ENCODE data around the gene C4orf17. TPM values are rescaled to one million over a fixed set of nuclear protein-coding genes. Genes with fewer than 3 reads are reported as not detected.

Gene C4orf17
- total RNA-seq (2022; extraction: Qiagen RNA extraction; ENCODE audit: low read depth) = not detected in 5 replicates

DNA sequence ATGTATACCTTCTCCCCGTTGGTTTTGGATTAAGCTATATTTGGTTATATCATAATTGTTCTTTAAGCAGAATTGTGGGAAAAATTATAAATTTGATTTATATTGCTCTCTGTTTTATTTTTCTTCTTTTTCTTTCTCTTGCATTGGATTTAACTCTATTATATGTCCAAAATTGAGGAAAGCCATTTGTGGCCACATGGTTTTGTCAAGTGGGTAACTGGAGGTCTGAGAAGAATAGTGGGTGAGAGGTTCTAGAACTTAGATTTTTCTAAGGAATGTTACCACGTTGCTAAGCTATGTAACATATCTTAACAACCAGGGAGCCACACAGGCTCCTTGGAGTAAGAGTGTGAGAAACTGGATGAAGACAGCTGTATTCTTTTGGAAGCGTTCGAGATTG lies at the start of gene C4orf17:
Gene C4orf17, plus strand, starts transcription at position 301 of the 400 bp plus-strand sequence. CDS start 2,061 bp downstream, outside the sequence.

DNA sequence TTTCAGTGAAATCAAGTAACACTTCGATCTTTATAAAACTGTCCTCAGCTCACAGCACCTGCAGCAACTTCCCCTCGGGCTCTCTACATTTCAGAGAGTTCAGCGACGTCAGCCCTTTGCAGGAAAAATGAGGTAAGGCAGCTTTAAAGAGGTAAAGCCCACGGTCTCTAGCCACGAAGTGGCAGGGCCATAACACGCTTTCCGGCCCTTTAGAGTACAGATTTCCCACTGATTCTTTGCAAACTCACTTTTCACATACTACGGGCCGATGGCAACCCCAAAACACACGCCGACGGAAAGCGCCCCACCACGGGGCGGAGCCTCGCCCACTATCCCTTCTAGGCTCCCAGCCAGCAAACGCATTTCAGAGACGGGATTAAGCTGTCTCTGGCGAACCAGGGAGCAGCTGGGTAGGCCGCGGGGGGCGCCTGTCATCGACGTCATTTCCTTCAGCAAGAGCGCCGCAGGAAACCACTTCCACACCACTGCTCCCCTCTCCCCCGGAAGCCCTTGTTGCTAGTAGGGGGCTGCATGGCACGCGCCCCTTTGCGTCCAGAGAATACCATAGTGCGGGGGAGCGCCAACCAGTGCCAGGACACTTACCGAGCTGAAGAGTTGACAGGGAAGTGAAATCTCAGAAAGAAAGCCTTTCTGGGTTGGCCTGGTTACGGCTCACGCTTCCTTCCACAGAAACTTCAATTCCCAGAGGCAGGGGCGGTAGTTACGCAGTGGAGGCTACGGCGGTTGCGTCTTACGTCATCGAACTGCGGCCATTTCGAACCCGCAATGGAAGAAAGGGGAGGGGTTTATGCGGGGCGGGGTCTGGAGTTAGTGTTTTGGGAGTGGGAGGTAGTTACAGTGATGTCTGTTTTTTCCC lies 52.7 kb downstream of the C4orf17 start, which contains the start of gene TRMT10A:
Gene TRMT10A, minus strand, starts transcription at position 730 of the 877 bp plus-strand sequence. CDS start 4,701 bp downstream, outside the sequence.

DNA sequence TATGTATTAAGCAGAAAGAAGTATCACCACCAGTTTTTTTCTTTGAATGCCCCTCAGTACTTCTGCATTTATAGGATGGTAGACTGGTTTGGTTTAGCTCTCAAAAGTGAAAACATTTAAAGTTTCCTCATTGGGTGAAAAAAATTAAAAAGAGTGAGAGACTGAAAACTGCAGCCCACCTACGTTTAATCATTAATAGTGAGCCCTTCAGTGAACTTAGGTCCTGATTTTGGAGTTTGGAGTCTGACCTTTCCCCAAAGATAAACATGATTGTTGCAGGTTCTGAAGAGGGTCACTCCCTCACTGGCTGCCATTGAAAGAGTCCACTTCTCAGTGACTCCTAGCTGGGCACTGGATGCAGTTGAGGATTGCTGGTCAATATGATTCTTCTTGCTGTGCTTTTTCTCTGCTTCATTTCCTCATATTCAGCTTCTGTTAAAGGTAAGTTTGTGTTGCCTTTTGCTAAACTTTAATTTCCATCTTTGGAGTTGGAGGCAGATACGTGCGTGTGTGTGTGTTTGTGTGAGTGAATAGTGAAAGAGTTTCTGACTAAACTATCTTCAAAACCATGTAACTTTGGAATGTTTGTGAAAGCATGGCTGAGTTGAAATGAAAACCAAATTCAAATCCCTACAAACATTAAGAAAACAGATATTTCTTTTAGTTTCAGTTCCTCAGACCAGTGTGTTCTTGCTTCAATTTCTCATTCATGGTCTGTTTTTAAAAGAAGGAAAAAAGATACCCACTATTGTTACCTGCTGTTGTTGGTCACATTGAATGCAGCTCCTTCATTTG lies 63.9 kb downstream of the C4orf17 start, which contains the start of gene MTTP:
Gene MTTP, plus strand, starts transcription at position 295 of the 795 bp plus-strand sequence. Its CDS starts 86 bp downstream, at position 381.

Other genes starting within 250 kb of the C4orf17 start
- gene ADH1A, start 220.0 kb upstream of the C4orf17 start, total RNA-seq (2022; extraction: Qiagen RNA extraction; ENCODE audit: low read depth) = not detected in 5 replicates
- not detected in 5 replicates for gene ADH1B, start 189.6 kb upstream of the C4orf17 start, total RNA-seq (2022; extraction: Qiagen RNA extraction; ENCODE audit: low read depth)
- not detected in 5 replicates for gene ADH1C, start 158.3 kb upstream of the C4orf17 start, total RNA-seq (2022; extraction: Qiagen RNA extraction; ENCODE audit: low read depth)
- not detected in 5 replicates for gene ADH7, start 75.7 kb upstream of the C4orf17 start, total RNA-seq (2022; extraction: Qiagen RNA extraction; ENCODE audit: low read depth)
- gene TRMT10A, start 53.0 kb downstream of the C4orf17 start, total RNA-seq (2022; extraction: Qiagen RNA extraction; ENCODE audit: low read depth) = 4.1 to 6.6 TPM (median 4.7 TPM) in 5 replicates
- 0.06 TPM in 1 of 5 replicates, not detected in the others for gene MTTP, start 63.8 kb downstream of the C4orf17 start, total RNA-seq (2022; extraction: Qiagen RNA extraction; ENCODE audit: low read depth)
- gene C4orf54, start 146.8 kb downstream of the C4orf17 start, total RNA-seq (2022; extraction: Qiagen RNA extraction; ENCODE audit: low read depth) = not detected in 5 replicates